Smooth muscle cell of the brain vasculature (primary cell): ENCODE data around the gene SH3PXD2B.

ENCODE experiments used
- DNase-seq: peaks from one replicate; pipeline ENCODE4 v3.0.0-alpha.2; 2012; ENCODE audit warnings: low read depth, low spot score

The SH3PXD2B gene

GRCh38 chr5:172436879-172437369, 17.4 kb downstream of the SH3PXD2B start:
- no peak for DNase-seq

- no peak for DNase-seq
These were observed 18.0 kb downstream of the SH3PXD2B start for GRCh38 chr5:172436078-172436878.

- no peak for DNase-seq
These were observed 18.8 kb downstream of the SH3PXD2B start for GRCh38 chr5:172435362-172436077.

GRCh38 chr5:172434251-172434650, 20.1 kb downstream of the SH3PXD2B start:
- no peak for DNase-seq

- no peak for DNase-seq
These were observed 20.8 kb downstream of the SH3PXD2B start for GRCh38 chr5:172433513-172433912.

- DNase-seq = no peak
These were observed 21.3 kb downstream of the SH3PXD2B start for GRCh38 chr5:172433071-172433470.

- no peak for DNase-seq
These were observed 24.0 kb downstream of the SH3PXD2B start for GRCh38 chr5:172430354-172430753.

GRCh38 chr5:172429201-172429940, 25.0 kb downstream of the SH3PXD2B start:
- DNase-seq = no peak

GRCh38 chr5:172428224-172429166, 25.8 kb downstream of the SH3PXD2B start:
- DNase-seq = no peak

GRCh38 chr5:172427202-172427601, 27.1 kb downstream of the SH3PXD2B start:
- DNase-seq = no peak

GRCh38 chr5:172426086-172426485, 28.2 kb downstream of the SH3PXD2B start:
- no peak for DNase-seq

GRCh38 chr5:172425402-172425801, 28.9 kb downstream of the SH3PXD2B start:
- no peak for DNase-seq

- DNase-seq = no peak
These were observed 29.5 kb downstream of the SH3PXD2B start for GRCh38 chr5:172424808-172425207.

- DNase-seq = no peak
These were observed 30.2 kb downstream of the SH3PXD2B start for GRCh38 chr5:172424111-172424490.

GRCh38 chr5:172423379-172424110, 30.8 kb downstream of the SH3PXD2B start:
- no peak for DNase-seq

- DNase-seq = no peak
These were observed 32.1 kb downstream of the SH3PXD2B start for GRCh38 chr5:172422255-172422654.

- no peak for DNase-seq
These were observed 33.3 kb downstream of the SH3PXD2B start for GRCh38 chr5:172421020-172421419.

GRCh38 chr5:172420235-172420939, 33.9 kb downstream of the SH3PXD2B start:
- no peak for DNase-seq
